Pancreas (tissue), 10 donors: ENCODE data around the gene UBAC1. TPM values are rescaled to one million over a fixed set of nuclear protein-coding genes. Genes with fewer than 3 reads are reported as not detected.

Experiments used
- ATAC-seq, 4 donors: fragments of 200-7000 bp; cut with Tn5 transposase; one replicate each; pipeline versions ENCODE4 v1.8.0 to v1.9.1; 2020; ENCODE audit warnings: mild to moderate bottlenecking in 4 of 4, moderate library complexity in 4 of 4
- DNase-seq, 6 donors: peaks; one replicate each; pipeline ENCODE4 v3.0.0-alpha.2; 2020
- FAIRE-seq: peaks from 2 replicates; lab custom pipeline; 2012; peaks lifted over from hg19 to GRCh38; lab: Jason Lieb, UNC
- H3K27ac ChIP-seq, 4 donors: fragments of 200-600 bp; sonication (generic); 1 replicate in 3 of 4; 2 replicates in 1 of 4; pipeline versions ENCODE4 v1.5.0 to v1.8.0; 2020
- H3K27me3 ChIP-seq, 4 donors: fragments of 200-600 bp; one replicate each; pipeline ENCODE4 v1.8.0; 2021
- H3K36me3 ChIP-seq, 3 donors: fragments of 200-600 bp; sonication (generic) in 1 of 3; one replicate each; pipeline versions ENCODE4 v1.5.0 to v1.8.0; 2020 to 2021
- H3K4me1 ChIP-seq, 3 donors: fragments of 200-600 bp; one replicate each; pipeline ENCODE4 v1.8.0; 2021
- H3K4me3 ChIP-seq, 4 donors: fragments of 200-600 bp; sonication (generic) in 2 of 4; one replicate each; pipeline versions ENCODE4 v1.5.0 to v1.8.0; 2020 to 2021
- H3K9me3 ChIP-seq, 4 donors: fragments of 200-600 bp; one replicate each; pipeline ENCODE4 v1.8.0; 2021
- CTCF ChIP-seq, 4 donors: fragments of 200-600 bp; sonication (generic) in 3 of 4; IDR thresholded peaks; one replicate each; pipeline versions ENCODE4 v1.5.0 to v1.8.0; 2021; ENCODE audit warnings: antibody characterized with exemption in 4 of 4
- WGBS, 2 donors: extraction: QIAGEN DNeasy Blood & Tissue Kit; methylation state at CpG; one replicate each; pipeline ENCODE4 v1.1.7; 2013; 5-methylcytosine and 5-hydroxymethylcytosine counted together
- intact Hi-C, 3 donors: fragments of 100-400 bp; cut with DNase I; formaldehyde crosslinking; loops; one replicate each; pipeline versions ENCODE4 v1.11.1 to v1.14.2; 2022
- polyA plus RNA-seq, 2 donors: library from polyadenylated mRNA; stranded (reverse); fragments of 200-250 nt; gene quantifications; one replicate each; pipeline ENCODE4 v1.2.3, GENCODE V29; 2013
- total RNA-seq, 6 donors: library from RNA; stranded (reverse); fragmentation: NEBNext Ultra II Directional in 4 of 6; extraction: Animal tissue kit (Norgen Biotek cat#: 25700) in 4 of 6; gene quantifications; one replicate each; pipeline versions ENCODE4 v1.2.1 to v1.2.4, GENCODE V29; 2021 to 2023
- donor health status: healthy with polysubstance abuse.
- donor health status: DM: no; HTN: no; CAD: no; lungs with moderate emphysema.
- donor health status: DM: no; HTN: no; CAD: no.
- donor health status: control.
- donor health status: control.
- donor health status: Bipolar disorder and iron deficiency.
- donor health status: DM: yes; HTN: yes; CAD: no.
- donor health status: DM: no; HTN: no; CAD: no.
- donor health status: DM: no; HTN: no; CAD: no.
- donor health status: DM: yes; HTN: yes; CAD: no.

UBAC1 gene
- total and polyA plus RNA-seq, 8 donors = 9.8 to 33.7 (median 14.4) TPM

GRCh38 chr9:136007934-136008692 is 46.9 kb upstream of the UBAC1 start:
- no peak for FAIRE-seq
- H3K27me3 ChIP-seq = no peaks in the 10 kb centered on the region
- DNase-seq = peak in 2 of 6 donors; percentile 17 to 30
- no peaks in the 10 kb centered on the region for H3K4me1 ChIP-seq
- H3K36me3 ChIP-seq = peaks cover 0 to 14% (median 3%) of the 10 kb centered on the region in 3 donors
- no peak for ATAC-seq
- no peak overlapping the region for H3K27ac ChIP-seq
- no peak overlapping the region for H3K4me3 ChIP-seq
- 88 to 89% methylated on average over 24 of the region's 24 CpGs for WGBS, 2 donors
- intact Hi-C loops = no loop called here
- H3K9me3 ChIP-seq = no peaks in the 10 kb centered on the region
- no peak for TF ChIP-seq CTCF (IDR thresholded peaks at IDR 0.05)

GRCh38 chr9:136007276-136007933 is 46.2 kb upstream of the UBAC1 start:
- TF ChIP-seq CTCF (IDR thresholded peaks at IDR 0.05) = no peak
- intact Hi-C loops = no loop called here
- Histone ChIP-seq H3K27me3 (no peaks in the 10 kb centered on the region), H3K27ac (no peak overlapping the region), H3K36me3 (peaks cover 0 to 14% (median 3%) of the 10 kb centered on the region in 3 donors), H3K4me1 (no peaks in the 10 kb centered on the region), H3K4me3 (no peak overlapping the region), H3K9me3 (no peaks in the 10 kb centered on the region)
- no peak for FAIRE-seq
- no peak for DNase-seq
- 82 to 91% methylated on average over 36 of the region's 36 CpGs for WGBS, 2 donors
- no peak for ATAC-seq

DNA sequence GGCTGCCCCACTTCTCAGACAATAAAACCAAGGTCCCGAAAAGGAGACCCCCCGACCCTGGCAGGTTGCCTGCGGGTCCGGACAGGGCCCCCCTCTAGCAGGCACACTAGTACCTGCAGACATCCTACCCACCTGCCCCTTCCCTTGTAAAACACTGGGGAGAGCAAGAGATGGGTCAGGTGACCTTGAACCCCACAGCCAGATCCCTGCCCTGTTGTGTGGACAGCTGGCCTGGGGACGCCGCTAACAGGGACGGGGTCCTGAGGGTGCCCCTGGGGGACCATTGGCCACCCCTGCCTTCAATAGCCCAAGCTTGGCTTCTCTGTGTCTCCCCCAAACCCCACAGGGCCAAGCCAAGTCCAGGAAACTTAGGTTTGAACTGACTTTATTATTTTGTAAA is 45.0 kb upstream of the UBAC1 start:
- intact Hi-C loops = no loop called here
- H3K27ac ChIP-seq = no peak overlapping the region
- ATAC-seq (no peak), FAIRE-seq (no peak), DNase-seq (peak in 1 of 6 donors; percentile 40)
- no peaks in the 10 kb centered on the region for H3K27me3 ChIP-seq
- peaks cover 0 to 6% (median 3%) of the 10 kb centered on the region in 3 donors for H3K36me3 ChIP-seq
- no peak overlapping the region for H3K4me3 ChIP-seq
- 71 to 81% methylated on average over 7 of the region's 7 CpGs for whole genome bisulfite sequencing, 2 donors
- no peak for TF ChIP-seq CTCF (IDR thresholded peaks at IDR 0.05)
- no peaks in the 10 kb centered on the region for H3K9me3 ChIP-seq
- no peaks in the 10 kb centered on the region for H3K4me1 ChIP-seq

DNA sequence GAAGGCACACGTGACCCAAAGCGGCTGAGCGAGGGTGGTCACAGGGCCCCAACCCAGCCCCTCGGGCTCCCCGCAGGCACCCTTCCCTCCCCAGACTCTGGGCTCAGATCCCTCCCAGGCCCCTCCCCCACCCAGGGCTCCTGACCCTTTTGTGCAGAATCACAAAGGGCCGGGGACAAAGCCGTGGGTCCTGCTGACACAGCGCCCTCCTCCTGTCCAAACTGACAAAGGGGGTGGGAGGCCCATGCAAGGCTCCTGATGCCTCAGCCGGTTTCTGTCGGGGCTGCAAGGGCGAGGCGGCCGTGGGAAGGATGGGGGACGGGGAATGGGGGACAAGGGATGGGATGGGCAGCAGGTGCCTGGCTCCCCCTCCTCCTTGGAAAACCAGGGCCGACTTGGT is 43.5 kb upstream of the UBAC1 start:
- DNase-seq (peak in 1 of 6 donors; percentile 67), FAIRE-seq (no peak)

More for the DNA sequence above, 43.5 kb upstream of the UBAC1 start:
- no peak for ATAC-seq
- H3K9me3 ChIP-seq = no peaks in the 10 kb centered on the region
- no peaks in the 10 kb centered on the region for H3K27me3 ChIP-seq
- intact Hi-C loops = no loop called here
- no peak overlapping the region for H3K4me3 ChIP-seq
- 64 to 69% methylated on average over 14 of the region's 15 CpGs for WGBS, 2 donors
- no peak overlapping the region for H3K27ac ChIP-seq
- no peak for TF ChIP-seq CTCF (IDR thresholded peaks at IDR 0.05)
- no peaks in the 10 kb centered on the region for H3K4me1 ChIP-seq
- no peaks in the 10 kb centered on the region for H3K36me3 ChIP-seq
